HEK293 (cell line): Measurements from ENCODE around the gene ANKRD40CL.

Experiments used
- CTCF ChIA-PET: fragments of 350-600 bp; formaldehyde crosslinking; extraction: SDS; loops from one replicate; lab custom pipeline; 2021; ENCODE audit warnings: antibody characterized with exemption; lab: Yijun Ruan, JAX
- POLR2A ChIA-PET: fragments of 300-600 bp; formaldehyde crosslinking; extraction: SDS; loops from one replicate; lab custom pipeline; 2020; ENCODE audit warnings: antibody characterized with exemption, inconsistent platforms; lab: Yijun Ruan, JAX
- H3K27ac ChIP-seq: fragments of 200-500 bp; sonication (Bioruptor generic); 2 replicates; pipeline ENCODE4 v1.5.1; 2014; ENCODE audit warnings: low read depth, low read length, control low read depth, inconsistent platforms; ENCODE audit errors: extremely low read depth
- H3K36me3 ChIP-seq, 2 experiments: fragments of 200-500 bp in 1 of 2; sonication (Bioruptor generic) in 1 of 2; 1 replicate in 1 of 2; 2 replicates in 1 of 2; pipeline ENCODE4 v1.5.1; 2014 to 2017; ENCODE audit warnings: inconsistent platforms in 2 of 2, low read length in 2 of 2; ENCODE audit not compliant: control insufficient read depth in 2 of 2, insufficient read depth in 1 of 2
- H3K4me1 ChIP-seq: fragments of 200-500 bp; sonication (Bioruptor generic); 2 replicates; pipeline ENCODE4 v1.5.1; 2014; ENCODE audit warnings: mild to moderate bottlenecking, low read length, inconsistent platforms; ENCODE audit not compliant: control insufficient read depth, insufficient read depth
- H3K4me3 ChIP-seq: 2 replicates; pipeline ENCODE4 v1.5.1; 2011; ENCODE audit warnings: low read depth, mild to moderate bottlenecking, control low read depth, low read length, moderate library complexity
- H3K9me3 ChIP-seq: fragments of 200-500 bp; sonication (Bioruptor generic); 2 replicates; pipeline ENCODE4 v1.5.1; 2014; ENCODE audit warnings: low read depth, low read length, inconsistent platforms; ENCODE audit not compliant: control insufficient read depth, insufficient read depth
- FEZF1 ChIP-seq: fragments of 450-650 bp; formaldehyde crosslinking; IDR thresholded peaks from 2 replicates; pipeline ENCODE4 v1.5.1; 2016; ENCODE audit warnings: missing biosample characterization, missing genetic modification characterization
- GFI1B ChIP-seq: fragments of 450-650 bp; formaldehyde crosslinking; IDR thresholded peaks from 2 replicates; pipeline ENCODE4 v1.5.1; 2016; ENCODE audit warnings: missing biosample characterization, missing genetic modification characterization
- HOXA7 ChIP-seq: sonication (generic); formaldehyde crosslinking; IDR thresholded peaks from 2 replicates; pipeline ENCODE4 v1.8.1; 2022; ENCODE audit warnings: missing genetic modification reagents, borderline replicate concordance
- KLF10 ChIP-seq: fragments of 450-650 bp; IDR thresholded peaks from 2 replicates; pipeline ENCODE4 v1.5.1; 2018; ENCODE audit warnings: missing biosample characterization, mild to moderate bottlenecking, missing genetic modification characterization
- MYNN ChIP-seq: fragments of 450-650 bp; formaldehyde crosslinking; IDR thresholded peaks from 2 replicates; pipeline ENCODE4 v1.5.1; 2016; ENCODE audit warnings: missing biosample characterization, missing genetic modification characterization, borderline replicate concordance
- OSR2 ChIP-seq: fragments of 450-650 bp; formaldehyde crosslinking; IDR thresholded peaks from 2 replicates; pipeline ENCODE4 v1.5.1; 2016; ENCODE audit warnings: missing biosample characterization, missing genetic modification characterization
- SETDB1 ChIP-seq: IDR thresholded peaks from one replicate; pipeline ENCODE4 v1.6.1; 2017; ENCODE audit warnings: mild to moderate bottlenecking, low read length, moderate library complexity, mixed read lengths; ENCODE audit not compliant: insufficient read length
- ZBTB20 ChIP-seq: fragments of 450-650 bp; formaldehyde crosslinking; IDR thresholded peaks from 2 replicates; pipeline ENCODE4 v1.5.1; 2016; ENCODE audit warnings: missing biosample characterization, missing genetic modification characterization
- ZBTB21 ChIP-seq: fragments of 450-650 bp; formaldehyde crosslinking; IDR thresholded peaks from 2 replicates; pipeline ENCODE4 v1.5.1; 2017; ENCODE audit warnings: missing biosample characterization, missing genetic modification characterization
- ZBTB49 ChIP-seq: fragments of 450-650 bp; formaldehyde crosslinking; IDR thresholded peaks from 2 replicates; pipeline ENCODE4 v1.5.1; 2016; ENCODE audit warnings: missing biosample characterization, missing genetic modification characterization, low read depth
- ZEB2 ChIP-seq: fragments of 450-650 bp; formaldehyde crosslinking; IDR thresholded peaks from 2 replicates; pipeline ENCODE4 v1.5.1; 2016; ENCODE audit warnings: missing biosample characterization, missing genetic modification characterization
- ZFP3 ChIP-seq: fragments of 450-650 bp; formaldehyde crosslinking; IDR thresholded peaks from 2 replicates; pipeline ENCODE4 v1.5.1; 2016; ENCODE audit warnings: low read depth, missing biosample characterization, missing genetic modification characterization
- ZFP37 ChIP-seq: fragments of 450-650 bp; formaldehyde crosslinking; IDR thresholded peaks from 2 replicates; pipeline ENCODE4 v1.5.1; 2016; ENCODE audit warnings: missing biosample characterization, missing genetic modification characterization
- ZNF214 ChIP-seq: fragments of 450-650 bp; formaldehyde crosslinking; IDR thresholded peaks from 2 replicates; pipeline ENCODE4 v1.5.1; 2017; ENCODE audit warnings: missing biosample characterization, mild to moderate bottlenecking, missing genetic modification characterization, borderline replicate concordance
- ZNF223 ChIP-seq: fragments of 450-650 bp; formaldehyde crosslinking; IDR thresholded peaks from 2 replicates; pipeline ENCODE4 v1.5.1; 2016; ENCODE audit warnings: missing biosample characterization, missing genetic modification characterization
- ZNF335 ChIP-seq: fragments of 450-650 bp; formaldehyde crosslinking; conservative IDR thresholded peaks from 2 replicates; pipeline ENCODE4 v1.5.1; 2016; ENCODE audit warnings: missing biosample characterization, missing genetic modification characterization
- ZNF366 ChIP-seq: fragments of 450-650 bp; formaldehyde crosslinking; conservative IDR thresholded peaks from 2 replicates; pipeline ENCODE4 v1.5.1; 2016; ENCODE audit warnings: missing biosample characterization, missing genetic modification characterization
- ZNF48 ChIP-seq: fragments of 450-650 bp; formaldehyde crosslinking; IDR thresholded peaks from 2 replicates; pipeline ENCODE4 v1.5.1; 2016; ENCODE audit warnings: missing biosample characterization, missing genetic modification characterization
- ZNF548 ChIP-seq: fragments of 450-650 bp; formaldehyde crosslinking; IDR thresholded peaks from 2 replicates; pipeline ENCODE4 v1.5.1; 2016; ENCODE audit warnings: missing biosample characterization, missing genetic modification characterization
- ZNF623 ChIP-seq: fragments of 450-650 bp; formaldehyde crosslinking; IDR thresholded peaks from 2 replicates; pipeline ENCODE4 v1.5.1; 2016; ENCODE audit warnings: missing biosample characterization, missing genetic modification characterization
- ZNF692 ChIP-seq: fragments of 450-650 bp; formaldehyde crosslinking; IDR thresholded peaks from 2 replicates; pipeline ENCODE4 v1.5.1; 2016; ENCODE audit warnings: missing biosample characterization, missing genetic modification characterization
- ZNF776 ChIP-seq: fragments of 450-650 bp; formaldehyde crosslinking; IDR thresholded peaks from 2 replicates; pipeline ENCODE4 v1.5.0; 2017; ENCODE audit warnings: missing biosample characterization, missing genetic modification characterization, borderline replicate concordance
- ZNF792 ChIP-seq: fragments of 450-650 bp; formaldehyde crosslinking; IDR thresholded peaks from 2 replicates; pipeline ENCODE4 v1.5.1; 2016; ENCODE audit warnings: missing biosample characterization, missing genetic modification characterization
- ZNF830 ChIP-seq: fragments of 450-650 bp; IDR thresholded peaks from 2 replicates; pipeline ENCODE4 v1.5.0; 2018; ENCODE audit warnings: missing biosample characterization, missing genetic modification characterization, low read depth, mild to moderate bottlenecking, moderate library complexity
- ZNF843 ChIP-seq: fragments of 450-650 bp; formaldehyde crosslinking; IDR thresholded peaks from 2 replicates; pipeline ENCODE4 v1.5.1; 2016; ENCODE audit warnings: missing biosample characterization, missing genetic modification characterization
- TF ChIP-seq, protein P1 (sequence below): fragments of 450-650 bp; formaldehyde crosslinking; IDR thresholded peaks from 2 replicates; pipeline ENCODE4 v1.5.1; 2016; ENCODE audit warnings: missing biosample characterization, missing genetic modification characterization
- TF ChIP-seq, protein P2 (sequence below): fragments of 450-650 bp; IDR thresholded peaks from 2 replicates; pipeline ENCODE4 v1.5.1; 2018; ENCODE audit warnings: missing biosample characterization, mild to moderate bottlenecking, missing genetic modification characterization

Gene ANKRD40CL

GRCh38 chr17:50787106-50787505 lies 19.8 kb upstream of the ANKRD40CL start:
- Histone ChIP-seq H3K27ac (peak overlapping the region; percentile 48), H3K4me3 (no peak overlapping the region), H3K36me3 (no peaks in the 10 kb centered on the region), H3K9me3 (no peaks in the 10 kb centered on the region), H3K4me1 (no peaks in the 10 kb centered on the region)
- TF ChIP-seq ZNF48 (no peak), HOXA7 (CRISPR knock-in tag) (no peak), ZNF623 (tag by site-specific recombination) (0 out of 2 replicates have a peak, but pooled peaks have one; percentile 20), ZNF335 (peak; percentile 48), ZBTB21 (tag by site-specific recombination) (no peak), ZNF223 (tag by site-specific recombination) (no peak), KLF10 (tag by site-specific recombination) (no peak)
- CTCF ChIA-PET, result interaction anchor here (0.9 to 7.0 kb wide), 5 partner anchors 30 to 170 kb away, joined by 3 to 240 read pairs (median 4); no protein-coding TSS in a partner anchor
- POLR2A ChIA-PET, result no interaction called here

- H3K36me3 ChIP-seq, result no peaks in the 10 kb centered on the region
- H3K4me1 ChIP-seq, result no peaks in the 10 kb centered on the region
- H3K4me3 ChIP-seq, result no peak overlapping the region
- CTCF ChIA-PET, result interaction anchor here (0.6 to 7.0 kb wide), 9 partner anchors 32 to 171 kb away, joined by 3 to 240 read pairs (median 3); no protein-coding TSS in a partner anchor
- no peak overlapping the region for H3K27ac ChIP-seq
- POLR2A ChIA-PET, result interaction anchor here (1.1 to 1.5 kb wide), 2 partner anchors 12 to 80 kb away, joined by 3 to 4 read pairs; partner anchors contain the start of gene TOB1
- H3K9me3 ChIP-seq, result no peaks in the 10 kb centered on the region
- TF ChIP-seq ZNF776, result no peak
- no peak for TF ChIP-seq ZNF548 (tag by site-specific recombination)
- no peak for TF ChIP-seq MYNN
- 0 out of 2 replicates have a peak, but pooled peaks have one; percentile 33 for TF ChIP-seq ZEB2 (tag by site-specific recombination)
- TF ChIP-seq, protein P1, sequence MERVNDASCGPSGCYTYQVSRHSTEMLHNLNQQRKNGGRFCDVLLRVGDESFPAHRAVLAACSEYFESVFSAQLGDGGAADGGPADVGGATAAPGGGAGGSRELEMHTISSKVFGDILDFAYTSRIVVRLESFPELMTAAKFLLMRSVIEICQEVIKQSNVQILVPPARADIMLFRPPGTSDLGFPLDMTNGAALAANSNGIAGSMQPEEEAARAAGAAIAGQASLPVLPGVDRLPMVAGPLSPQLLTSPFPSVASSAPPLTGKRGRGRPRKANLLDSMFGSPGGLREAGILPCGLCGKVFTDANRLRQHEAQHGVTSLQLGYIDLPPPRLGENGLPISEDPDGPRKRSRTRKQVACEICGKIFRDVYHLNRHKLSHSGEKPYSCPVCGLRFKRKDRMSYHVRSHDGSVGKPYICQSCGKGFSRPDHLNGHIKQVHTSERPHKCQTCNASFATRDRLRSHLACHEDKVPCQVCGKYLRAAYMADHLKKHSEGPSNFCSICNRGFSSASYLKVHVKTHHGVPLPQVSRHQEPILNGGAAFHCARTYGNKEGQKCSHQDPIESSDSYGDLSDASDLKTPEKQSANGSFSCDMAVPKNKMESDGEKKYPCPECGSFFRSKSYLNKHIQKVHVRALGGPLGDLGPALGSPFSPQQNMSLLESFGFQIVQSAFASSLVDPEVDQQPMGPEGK, result peak; percentile 32; the same call in 1 of the 2 replicates
- TF ChIP-seq ZNF214 (tag by site-specific recombination), result no peak
- TF ChIP-seq ZNF692 (tag by site-specific recombination), result no peak
- no peak for TF ChIP-seq GFI1B (tag by site-specific recombination)
- TF ChIP-seq KLF10 (tag by site-specific recombination), result no peak
- no peak for TF ChIP-seq ZFP37
- no peak for TF ChIP-seq ZNF830 (tag by site-specific recombination)
- no peak for TF ChIP-seq ZBTB49 (tag by site-specific recombination)
- TF ChIP-seq SETDB1, result no peak
- peak; percentile 64 for TF ChIP-seq FEZF1 (tag by site-specific recombination)
- peak; percentile 75 for TF ChIP-seq OSR2 (tag by site-specific recombination)
- peak; percentile 46; the same call in 1 of the 2 replicates for TF ChIP-seq ZNF335
- TF ChIP-seq ZNF843 (tag by site-specific recombination), result no peak
- no peak for TF ChIP-seq ZFP3 (tag by site-specific recombination)
- peak; percentile 86 for TF ChIP-seq ZBTB20 (tag by site-specific recombination)
- TF ChIP-seq, protein P2, sequence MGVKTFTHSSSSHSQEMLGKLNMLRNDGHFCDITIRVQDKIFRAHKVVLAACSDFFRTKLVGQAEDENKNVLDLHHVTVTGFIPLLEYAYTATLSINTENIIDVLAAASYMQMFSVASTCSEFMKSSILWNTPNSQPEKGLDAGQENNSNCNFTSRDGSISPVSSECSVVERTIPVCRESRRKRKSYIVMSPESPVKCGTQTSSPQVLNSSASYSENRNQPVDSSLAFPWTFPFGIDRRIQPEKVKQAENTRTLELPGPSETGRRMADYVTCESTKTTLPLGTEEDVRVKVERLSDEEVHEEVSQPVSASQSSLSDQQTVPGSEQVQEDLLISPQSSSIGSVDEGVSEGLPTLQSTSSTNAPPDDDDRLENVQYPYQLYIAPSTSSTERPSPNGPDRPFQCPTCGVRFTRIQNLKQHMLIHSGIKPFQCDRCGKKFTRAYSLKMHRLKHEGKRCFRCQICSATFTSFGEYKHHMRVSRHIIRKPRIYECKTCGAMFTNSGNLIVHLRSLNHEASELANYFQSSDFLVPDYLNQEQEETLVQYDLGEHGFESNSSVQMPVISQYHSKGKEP (tag by site-specific recombination), result no peak
- no peak for TF ChIP-seq ZNF366 (tag by site-specific recombination)
- no peak for TF ChIP-seq ZNF792
Measured at GRCh38 chr17:50785946-50786570, 18.7 kb upstream of the ANKRD40CL start.
